ENCODE data around the gene SETBP1.

Gene SETBP1

GRCh38 chr18:45012286-45012685 is 331.6 kb downstream of the SETBP1 start:
- H3K36me3 Mint-ChIP-seq (ENCODE audit: low read depth), result no peaks in the 10 kb centered on the region
- H3K4me3 Mint-ChIP-seq, result no peak overlapping the region
- peaks cover 20% of the 10 kb centered on the region for H3K4me1 Mint-ChIP-seq (ENCODE audit: low read depth)
- no peaks in the 10 kb centered on the region for H3K9me3 Mint-ChIP-seq
- H3K27me3 Mint-ChIP-seq, result no peaks in the 10 kb centered on the region
- H3K27ac Mint-ChIP-seq, result no peak overlapping the region

GRCh38 chr18:45014047-45014501 is 333.4 kb downstream of the SETBP1 start:
- H3K36me3 Mint-ChIP-seq (ENCODE audit: low read depth), result no peaks in the 10 kb centered on the region
- H3K9me3 Mint-ChIP-seq, result no peaks in the 10 kb centered on the region
- no peak overlapping the region for H3K27ac Mint-ChIP-seq
- H3K4me1 Mint-ChIP-seq (ENCODE audit: low read depth), result peaks cover 11% of the 10 kb centered on the region
- no peaks in the 10 kb centered on the region for H3K27me3 Mint-ChIP-seq
- H3K4me3 Mint-ChIP-seq, result no peak overlapping the region

GRCh38 chr18:45015788-45016128 is 335.1 kb downstream of the SETBP1 start:
- Mint-ChIP-seq H3K27ac (no peak overlapping the region), H3K4me1 (ENCODE audit: low read depth) (no peaks in the 10 kb centered on the region), H3K4me3 (no peak overlapping the region), H3K36me3 (ENCODE audit: low read depth) (no peaks in the 10 kb centered on the region), H3K27me3 (no peaks in the 10 kb centered on the region), H3K9me3 (no peaks in the 10 kb centered on the region)

- Mint-ChIP-seq H3K4me1 (ENCODE audit: low read depth) (no peaks in the 10 kb centered on the region), H3K27me3 (no peaks in the 10 kb centered on the region), H3K9me3 (no peaks in the 10 kb centered on the region), H3K36me3 (ENCODE audit: low read depth) (no peaks in the 10 kb centered on the region), H3K4me3 (no peak overlapping the region), H3K27ac (no peak overlapping the region)
Observed at GRCh38 chr18:45019469-45019868, 338.8 kb downstream of the SETBP1 start.

GRCh38 chr18:45023519-45023918 is 342.8 kb downstream of the SETBP1 start:
- Mint-ChIP-seq H3K27me3 (no peaks in the 10 kb centered on the region), H3K4me3 (no peak overlapping the region), H3K27ac (no peak overlapping the region), H3K36me3 (ENCODE audit: low read depth) (no peaks in the 10 kb centered on the region), H3K9me3 (no peaks in the 10 kb centered on the region), H3K4me1 (ENCODE audit: low read depth) (no peaks in the 10 kb centered on the region)

GRCh38 chr18:45024357-45025088 is 343.8 kb downstream of the SETBP1 start:
- H3K36me3 Mint-ChIP-seq (ENCODE audit: low read depth), result no peaks in the 10 kb centered on the region
- H3K27me3 Mint-ChIP-seq, result no peaks in the 10 kb centered on the region
- no peaks in the 10 kb centered on the region for H3K9me3 Mint-ChIP-seq
- no peaks in the 10 kb centered on the region for H3K4me1 Mint-ChIP-seq (ENCODE audit: low read depth)
- no peak overlapping the region for H3K4me3 Mint-ChIP-seq
- no peak overlapping the region for H3K27ac Mint-ChIP-seq

- no peaks in the 10 kb centered on the region for H3K27me3 Mint-ChIP-seq
- H3K27ac Mint-ChIP-seq, result no peak overlapping the region
- H3K9me3 Mint-ChIP-seq, result no peaks in the 10 kb centered on the region
- no peak overlapping the region for H3K4me3 Mint-ChIP-seq
- no peaks in the 10 kb centered on the region for H3K4me1 Mint-ChIP-seq (ENCODE audit: low read depth)
- no peaks in the 10 kb centered on the region for H3K36me3 Mint-ChIP-seq (ENCODE audit: low read depth)
Observed at GRCh38 chr18:45025089-45025450, 344.4 kb downstream of the SETBP1 start.

GRCh38 chr18:45026162-45026561 is 345.5 kb downstream of the SETBP1 start:
- no peak overlapping the region for H3K27ac Mint-ChIP-seq
- no peaks in the 10 kb centered on the region for H3K36me3 Mint-ChIP-seq (ENCODE audit: low read depth)
- no peak overlapping the region for H3K4me3 Mint-ChIP-seq
- H3K9me3 Mint-ChIP-seq, result no peaks in the 10 kb centered on the region
- H3K4me1 Mint-ChIP-seq (ENCODE audit: low read depth), result no peaks in the 10 kb centered on the region
- H3K27me3 Mint-ChIP-seq, result no peaks in the 10 kb centered on the region

- Mint-ChIP-seq H3K9me3 (no peaks in the 10 kb centered on the region), H3K27ac (no peak overlapping the region), H3K4me1 (ENCODE audit: low read depth) (no peaks in the 10 kb centered on the region), H3K36me3 (ENCODE audit: low read depth) (no peaks in the 10 kb centered on the region), H3K4me3 (no peak overlapping the region), H3K27me3 (no peaks in the 10 kb centered on the region)
Observed at GRCh38 chr18:45034179-45034578, 353.5 kb downstream of the SETBP1 start.

GRCh38 chr18:45037618-45038017 is 356.9 kb downstream of the SETBP1 start:
- H3K27ac Mint-ChIP-seq, result no peak overlapping the region
- H3K27me3 Mint-ChIP-seq, result no peaks in the 10 kb centered on the region
- H3K9me3 Mint-ChIP-seq, result no peaks in the 10 kb centered on the region
- no peaks in the 10 kb centered on the region for H3K36me3 Mint-ChIP-seq (ENCODE audit: low read depth)
- H3K4me3 Mint-ChIP-seq, result no peak overlapping the region
- no peaks in the 10 kb centered on the region for H3K4me1 Mint-ChIP-seq (ENCODE audit: low read depth)

- H3K27me3 Mint-ChIP-seq, result no peaks in the 10 kb centered on the region
- H3K4me1 Mint-ChIP-seq (ENCODE audit: low read depth), result no peaks in the 10 kb centered on the region
Observed at GRCh38 chr18:45039376-45039775, 358.7 kb downstream of the SETBP1 start.

GRCh38 chr18:45040879-45041278 is 360.2 kb downstream of the SETBP1 start:
- no peaks in the 10 kb centered on the region for H3K9me3 Mint-ChIP-seq
- no peaks in the 10 kb centered on the region for H3K36me3 Mint-ChIP-seq (ENCODE audit: low read depth)
- H3K27ac Mint-ChIP-seq, result no peak overlapping the region
- no peak overlapping the region for H3K4me3 Mint-ChIP-seq
- H3K4me1 Mint-ChIP-seq (ENCODE audit: low read depth), result no peaks in the 10 kb centered on the region
- H3K27me3 Mint-ChIP-seq, result no peaks in the 10 kb centered on the region

More at GRCh38 chr18:45039376-45039775, 358.7 kb downstream of the SETBP1 start:
- H3K4me3 Mint-ChIP-seq, result no peak overlapping the region
- H3K36me3 Mint-ChIP-seq (ENCODE audit: low read depth), result no peaks in the 10 kb centered on the region
- H3K27ac Mint-ChIP-seq, result no peak overlapping the region
- no peaks in the 10 kb centered on the region for H3K9me3 Mint-ChIP-seq

GRCh38 chr18:45044787-45045186 is 364.1 kb downstream of the SETBP1 start:
- no peaks in the 10 kb centered on the region for H3K36me3 Mint-ChIP-seq (ENCODE audit: low read depth)
- no peaks in the 10 kb centered on the region for H3K9me3 Mint-ChIP-seq
- H3K4me3 Mint-ChIP-seq, result no peak overlapping the region
- no peaks in the 10 kb centered on the region for H3K27me3 Mint-ChIP-seq
- H3K27ac Mint-ChIP-seq, result no peak overlapping the region
- H3K4me1 Mint-ChIP-seq (ENCODE audit: low read depth), result no peaks in the 10 kb centered on the region

GRCh38 chr18:45046228-45046627 is 365.5 kb downstream of the SETBP1 start:
- Mint-ChIP-seq H3K27ac (no peak overlapping the region), H3K36me3 (ENCODE audit: low read depth) (no peaks in the 10 kb centered on the region), H3K27me3 (no peaks in the 10 kb centered on the region), H3K4me1 (ENCODE audit: low read depth) (no peaks in the 10 kb centered on the region), H3K4me3 (no peak overlapping the region), H3K9me3 (no peaks in the 10 kb centered on the region)

GRCh38 chr18:45046961-45047360 is 366.3 kb downstream of the SETBP1 start:
- H3K9me3 Mint-ChIP-seq, result no peaks in the 10 kb centered on the region
- no peaks in the 10 kb centered on the region for H3K4me1 Mint-ChIP-seq (ENCODE audit: low read depth)
- no peak overlapping the region for H3K4me3 Mint-ChIP-seq
- no peaks in the 10 kb centered on the region for H3K36me3 Mint-ChIP-seq (ENCODE audit: low read depth)
- H3K27me3 Mint-ChIP-seq, result no peaks in the 10 kb centered on the region
- no peak overlapping the region for H3K27ac Mint-ChIP-seq

- Mint-ChIP-seq H3K4me3 (no peak overlapping the region), H3K27ac (no peak overlapping the region), H3K36me3 (ENCODE audit: low read depth) (no peaks in the 10 kb centered on the region), H3K9me3 (no peaks in the 10 kb centered on the region), H3K4me1 (ENCODE audit: low read depth) (no peaks in the 10 kb centered on the region), H3K27me3 (no peaks in the 10 kb centered on the region)
Observed at GRCh38 chr18:45049578-45050319, 369.1 kb downstream of the SETBP1 start.
